Gastrocnemius medialis (tissue), 4 donors: ENCODE results near the gene EEF2KMT.
"Not testable (repeated sequence)": the region's sequence is repeated elsewhere in the genome, so short reads cannot be mapped to it uniquely, and the experiment has no call there.

ENCODE experiments used
- POLR2A ChIP-seq, 2 donors: fragments of 450-650 bp; IDR thresholded peaks; one replicate each; pipeline ENCODE4 v1.6.1; 2017; ENCODE audit warnings: antibody characterized with exemption in 2 of 2, mild to moderate bottlenecking in 2 of 2, moderate library complexity in 2 of 2
- TF ChIP-seq, protein P1 (sequence below), 5 experiments: fragments of 450-650 bp in 3 of 5; fragments of 200-600 bp in 2 of 5; sonication (generic) in 2 of 5; IDR thresholded peaks in 4 of 5; conservative IDR thresholded peaks in 1 of 5; 1 replicate in 4 of 5; 2 replicates in 1 of 5; pipeline ENCODE4 v1.5.1; 2016 to 2019; ENCODE audit warnings: antibody characterized with exemption in 5 of 5, mild to moderate bottlenecking in 3 of 5, moderate library complexity in 3 of 5

DNA sequence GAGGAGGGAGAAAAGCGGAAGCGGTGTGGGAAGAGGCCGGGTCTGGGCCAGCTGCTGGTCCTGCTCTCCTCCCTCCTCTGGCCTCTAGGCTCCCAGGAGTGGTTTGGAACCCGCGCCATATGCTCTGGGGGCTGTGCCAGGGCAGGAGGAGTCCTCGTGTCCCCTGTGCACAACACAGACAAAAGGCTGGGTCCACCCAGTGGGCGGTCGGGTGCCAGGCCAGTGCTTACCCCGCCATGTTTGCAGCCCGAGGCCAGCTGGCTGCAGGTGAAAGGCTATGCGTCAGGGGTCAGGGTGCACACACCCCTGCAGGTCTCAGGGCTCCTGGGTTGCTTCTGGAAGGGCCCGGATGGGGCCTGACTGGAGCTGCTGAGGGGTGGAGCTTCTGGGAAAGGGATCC lies 17.1 kb downstream of the EEF2KMT start:
- TF ChIP-seq, protein P1, sequence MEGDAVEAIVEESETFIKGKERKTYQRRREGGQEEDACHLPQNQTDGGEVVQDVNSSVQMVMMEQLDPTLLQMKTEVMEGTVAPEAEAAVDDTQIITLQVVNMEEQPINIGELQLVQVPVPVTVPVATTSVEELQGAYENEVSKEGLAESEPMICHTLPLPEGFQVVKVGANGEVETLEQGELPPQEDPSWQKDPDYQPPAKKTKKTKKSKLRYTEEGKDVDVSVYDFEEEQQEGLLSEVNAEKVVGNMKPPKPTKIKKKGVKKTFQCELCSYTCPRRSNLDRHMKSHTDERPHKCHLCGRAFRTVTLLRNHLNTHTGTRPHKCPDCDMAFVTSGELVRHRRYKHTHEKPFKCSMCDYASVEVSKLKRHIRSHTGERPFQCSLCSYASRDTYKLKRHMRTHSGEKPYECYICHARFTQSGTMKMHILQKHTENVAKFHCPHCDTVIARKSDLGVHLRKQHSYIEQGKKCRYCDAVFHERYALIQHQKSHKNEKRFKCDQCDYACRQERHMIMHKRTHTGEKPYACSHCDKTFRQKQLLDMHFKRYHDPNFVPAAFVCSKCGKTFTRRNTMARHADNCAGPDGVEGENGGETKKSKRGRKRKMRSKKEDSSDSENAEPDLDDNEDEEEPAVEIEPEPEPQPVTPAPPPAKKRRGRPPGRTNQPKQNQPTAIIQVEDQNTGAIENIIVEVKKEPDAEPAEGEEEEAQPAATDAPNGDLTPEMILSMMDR (IDR thresholded peaks at IDR 0.05 in 4 of 5, conservative IDR thresholded peaks at IDR 0.05 in 1 of 5) = not testable (repeated sequence)
- not testable (repeated sequence) for TF ChIP-seq POLR2A (IDR thresholded peaks at IDR 0.05)
